Erythroblast (primary cell): ENCODE measurements around the gene MZT1.

ENCODE experiments used
- GATA1 ChIP-seq: IDR thresholded peaks from 2 replicates; pipeline ENCODE4 v1.6.1; 2011; ENCODE audit warnings: low read depth, mild to moderate bottlenecking, control low read depth, low read length, moderate library complexity
- POLR2A ChIP-seq: IDR thresholded peaks from 2 replicates; pipeline ENCODE4 v1.6.1; 2011; ENCODE audit warnings: mild to moderate bottlenecking, low read length

- TF ChIP-seq POLR2A = no peak
- TF ChIP-seq GATA1 = no peak
These were observed 29.3 kb downstream of the MZT1 start for GRCh38 chr13:72698164-72698563.
